Femur (tissue), 1 donor: ENCODE results near the gene PDE2A.

ENCODE experiments used
- DNase-seq: peaks from one replicate; pipeline ENCODE4 v3.0.0-alpha.2; 2017

Gene PDE2A

GRCh38 chr11:72634472-72635095 lies 39.6 kb downstream of the PDE2A start:
- no peak for DNase-seq

- no peak for DNase-seq
These were observed 40.2 kb downstream of the PDE2A start for GRCh38 chr11:72634016-72634415.

DNA sequence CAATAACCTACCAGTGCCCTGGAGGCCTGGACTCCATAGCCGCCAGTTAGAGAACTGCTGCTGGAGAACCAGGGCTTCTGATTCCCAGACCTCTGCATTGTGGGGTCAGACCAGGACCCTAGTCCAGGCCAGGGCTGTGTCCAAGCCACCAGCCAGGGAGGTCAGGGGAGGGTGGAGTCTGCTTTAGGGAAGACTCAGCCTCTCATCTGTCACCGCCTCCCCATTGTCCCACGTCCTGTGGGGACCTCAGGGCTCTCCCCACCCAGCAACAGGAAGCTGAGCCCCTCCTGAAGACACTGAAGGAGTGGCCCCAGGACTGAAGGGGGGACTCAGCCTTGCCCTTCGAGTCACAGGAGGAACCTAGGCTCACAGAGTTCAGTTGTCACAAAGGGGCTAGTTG lies 41.2 kb downstream of the PDE2A start:
- no peak for DNase-seq

- peak; percentile 86 for DNase-seq
These were observed 42.2 kb downstream of the PDE2A start for GRCh38 chr11:72631806-72632731.

GRCh38 chr11:72630104-72630852 lies 43.9 kb downstream of the PDE2A start:
- DNase-seq = no peak

GRCh38 chr11:72629266-72629665 lies 45.0 kb downstream of the PDE2A start:
- peak; percentile 65 for DNase-seq

DNA sequence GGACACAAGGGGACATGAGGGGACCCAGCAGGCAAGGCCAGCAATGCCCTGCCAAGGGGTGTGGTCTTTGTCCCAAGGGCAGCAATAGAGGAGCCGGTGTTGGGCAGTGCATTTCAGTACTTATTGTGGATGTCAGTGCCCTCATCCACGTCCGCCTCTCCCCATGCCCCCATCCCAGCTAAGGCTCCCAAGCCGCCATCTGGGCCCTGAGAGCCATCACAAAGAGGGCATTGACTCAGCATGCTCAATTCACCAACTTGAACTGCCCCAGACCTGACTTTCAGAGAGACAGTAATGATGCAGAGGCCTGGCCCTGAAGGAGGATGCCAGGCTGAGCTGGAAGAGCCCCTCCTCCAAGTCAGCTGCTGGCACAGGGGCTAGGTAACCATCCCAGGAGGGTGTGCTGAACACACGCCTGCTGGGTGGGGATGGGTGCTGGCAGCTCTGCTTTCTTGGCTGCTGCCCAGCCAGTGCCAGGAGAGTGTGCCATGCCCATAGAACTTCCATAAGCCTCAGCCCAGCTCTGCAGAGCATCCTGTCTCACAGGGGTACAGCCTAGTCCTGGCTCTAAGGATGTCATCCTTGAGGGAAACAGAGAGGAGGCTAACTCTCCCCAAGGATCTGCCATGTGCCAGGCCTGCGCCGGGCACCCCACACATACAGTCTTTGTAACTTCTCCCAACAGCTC lies 46.5 kb downstream of the PDE2A start:
- DNase-seq = no peak

- DNase-seq = no peak
These were observed 47.7 kb downstream of the PDE2A start for GRCh38 chr11:72626414-72626936.

- peak; percentile 56 for DNase-seq
These were observed 48.4 kb downstream of the PDE2A start for GRCh38 chr11:72625691-72626413.

DNA sequence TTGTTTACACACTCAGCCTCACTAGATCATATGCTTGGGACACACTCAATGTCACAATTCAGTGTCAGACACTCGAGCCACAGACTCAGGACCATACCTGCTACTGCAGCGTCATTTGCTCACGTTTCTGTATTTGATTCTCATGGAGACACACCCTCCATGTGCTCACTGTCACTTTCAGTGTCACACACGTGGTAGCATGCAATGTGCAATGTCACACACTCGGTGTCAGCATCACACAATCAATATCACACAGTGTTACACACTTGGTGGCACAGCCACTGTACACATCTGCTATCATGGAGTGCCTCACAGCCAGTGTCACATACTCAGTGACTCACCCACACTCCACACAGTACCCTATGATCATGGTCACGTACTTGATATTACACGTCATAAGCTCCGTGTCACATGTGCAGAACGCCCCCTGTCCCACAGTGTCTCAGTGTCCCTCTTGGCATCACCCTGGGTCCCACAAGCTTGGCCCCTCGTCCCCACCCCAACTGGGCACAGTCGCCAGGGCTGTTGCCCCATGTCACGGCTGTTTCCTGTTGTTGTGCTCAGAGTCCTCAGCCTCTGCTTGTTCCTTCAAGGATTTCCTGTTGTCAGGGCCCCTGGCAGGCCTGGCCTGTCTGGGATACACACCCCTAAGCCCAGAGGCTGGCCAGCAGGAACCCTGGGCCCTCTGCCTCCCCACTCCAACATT lies 49.6 kb downstream of the PDE2A start:
- DNase-seq = peak; percentile 37

- DNase-seq = no peak
These were observed 51.2 kb downstream of the PDE2A start for GRCh38 chr11:72623052-72623451.

DNA sequence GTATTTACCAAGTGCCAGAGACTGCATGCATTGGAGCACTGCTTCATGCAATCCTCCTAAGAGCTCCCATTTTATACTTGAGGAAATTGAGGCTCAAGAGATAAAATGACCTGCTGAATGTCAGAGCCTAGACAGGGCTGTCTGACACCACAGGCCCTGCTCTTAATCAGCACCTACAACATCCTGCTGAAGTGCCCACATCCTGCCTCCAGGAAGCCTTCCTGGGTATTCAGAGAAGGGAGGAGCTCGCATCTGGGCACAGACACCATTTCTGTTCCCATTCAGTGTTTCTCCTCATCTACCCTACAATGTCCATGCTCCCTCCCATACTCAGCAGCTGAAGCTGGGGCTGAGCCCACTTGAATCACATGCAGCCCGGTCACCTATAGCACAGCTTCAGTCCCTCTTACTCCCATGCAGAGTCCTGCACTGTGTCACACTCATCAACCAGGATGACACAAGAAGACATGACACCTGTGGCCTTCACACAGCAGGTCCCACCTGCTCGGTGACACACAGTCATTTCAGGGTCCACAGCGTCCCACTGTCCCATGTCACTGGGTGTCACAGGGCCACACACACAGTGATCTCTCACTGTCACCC lies 53.1 kb downstream of the PDE2A start:
- DNase-seq = no peak

DNA sequence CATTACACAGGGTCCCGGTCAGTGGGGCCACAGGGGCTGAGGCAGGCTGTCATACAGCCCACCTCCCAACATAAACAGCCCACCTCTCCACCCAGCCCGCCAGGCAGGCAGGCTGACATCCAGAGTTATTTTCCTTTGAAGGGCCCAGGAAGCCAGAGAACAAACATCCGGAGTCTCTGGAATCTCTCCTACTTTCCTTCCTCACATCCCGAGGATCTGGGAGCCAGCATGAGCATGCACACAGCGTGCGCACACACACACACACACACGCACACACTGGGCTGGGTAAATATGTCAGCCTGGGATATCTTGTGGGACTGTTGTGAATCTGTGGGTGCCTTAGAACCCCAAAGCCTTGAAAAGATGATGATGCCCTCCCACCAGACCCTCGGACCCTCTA lies 55.4 kb downstream of the PDE2A start:
- no peak for DNase-seq

DNA sequence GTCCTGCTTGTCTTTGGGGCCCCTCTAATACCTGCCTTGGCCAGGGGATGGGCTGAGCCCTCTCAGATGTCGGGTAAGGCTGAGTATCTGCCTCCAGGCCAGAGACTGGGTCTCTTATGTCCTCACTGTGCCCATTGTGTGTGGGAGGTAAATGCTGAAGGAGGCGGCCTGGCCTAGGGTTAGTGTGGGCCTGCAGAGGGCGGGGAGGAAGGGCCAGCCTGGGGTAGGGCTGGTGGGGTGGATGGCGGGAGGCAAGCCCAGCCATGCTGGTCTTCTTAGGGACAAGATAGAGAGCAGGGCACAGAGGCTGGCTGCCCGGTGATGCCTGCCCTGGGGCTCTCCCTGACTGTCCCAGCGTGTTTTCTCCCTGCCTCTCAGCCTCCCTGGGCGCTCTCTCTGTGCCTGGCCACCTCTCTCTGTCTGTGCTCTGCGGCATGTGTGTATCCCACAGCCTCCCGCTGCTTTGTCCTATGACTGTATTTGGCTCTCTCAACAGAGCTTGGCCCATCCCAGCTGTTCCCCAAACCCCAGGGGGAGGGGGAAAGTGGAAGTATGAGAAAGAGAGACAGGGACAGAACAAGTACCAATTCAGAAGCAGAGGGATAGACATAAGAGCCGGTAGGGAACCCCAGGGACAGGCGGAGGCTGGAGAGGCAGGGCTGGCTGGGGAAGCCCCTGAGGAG lies 57.0 kb downstream of the PDE2A start:
- peak; percentile 74 for DNase-seq

GRCh38 chr11:72616655-72617054 lies 57.6 kb downstream of the PDE2A start:
- DNase-seq = no peak

DNA sequence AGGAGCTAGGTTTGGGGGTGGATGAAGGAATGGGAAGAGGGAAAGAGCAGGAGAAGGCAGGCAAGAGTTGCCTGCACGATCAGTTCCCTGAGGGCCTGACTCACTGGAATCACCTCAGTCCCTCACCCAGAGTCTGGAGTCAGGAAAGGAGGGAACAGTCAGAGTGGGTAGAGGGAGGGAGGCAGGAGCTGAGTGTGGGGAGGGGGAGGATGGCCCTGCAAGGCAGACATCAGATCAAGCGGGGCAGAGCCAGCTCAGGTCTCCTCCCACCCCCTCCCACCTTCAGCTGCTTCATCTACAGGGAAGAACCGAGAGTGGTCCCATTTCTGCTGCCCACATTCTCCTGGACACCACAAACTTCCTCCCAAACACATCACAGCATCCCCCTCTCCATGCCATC lies 58.9 kb downstream of the PDE2A start:
- no peak for DNase-seq

GRCh38 chr11:72614381-72614780 lies 59.8 kb downstream of the PDE2A start:
- no peak for DNase-seq

- DNase-seq = peak; percentile 60
These were observed 60.2 kb downstream of the PDE2A start for GRCh38 chr11:72613977-72614376.

GRCh38 chr11:72613450-72613849 lies 60.8 kb downstream of the PDE2A start:
- DNase-seq = no peak

DNA sequence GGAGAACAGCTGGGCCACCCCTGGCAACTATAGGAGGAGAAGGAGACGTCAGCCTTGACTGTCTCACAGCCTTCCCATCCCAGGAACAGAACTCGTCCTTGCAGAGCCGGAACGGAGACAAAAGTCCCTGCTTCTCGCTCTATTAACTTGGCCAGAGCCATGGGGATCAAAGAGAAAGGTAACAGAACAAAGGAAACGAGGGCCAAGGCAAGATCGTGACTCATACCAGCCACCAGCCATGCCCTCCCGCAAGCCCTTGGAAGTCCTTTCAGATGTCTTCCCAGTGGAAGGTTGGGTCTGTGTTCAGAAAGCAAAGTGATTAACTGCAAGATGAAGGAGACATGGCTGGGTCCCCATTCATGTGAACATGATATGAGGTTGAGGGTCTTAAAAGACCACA lies 64.7 kb downstream of the PDE2A start:
- DNase-seq = no peak
